ENCODE data around the gene NMNAT3.
"Not testable (repeated sequence)": the region's sequence is repeated elsewhere in the genome, so short reads cannot be mapped to it uniquely, and the experiment has no call there.

Gene NMNAT3

GRCh38 chr3:139636511-139636910 is 41.3 kb downstream of the NMNAT3 start:
- no peak for DNase-seq (ENCODE audit: low read depth, low spot score)

- no peak for DNase-seq (ENCODE audit: low read depth, low spot score)
These were observed 43.6 kb downstream of the NMNAT3 start for GRCh38 chr3:139634111-139634635.

GRCh38 chr3:139633511-139633910 is 44.3 kb downstream of the NMNAT3 start:
- no peak for DNase-seq (ENCODE audit: low read depth, low spot score)

GRCh38 chr3:139630542-139630941 is 47.2 kb downstream of the NMNAT3 start:
- DNase-seq (ENCODE audit: low read depth, low spot score): no peak

GRCh38 chr3:139629033-139629432 is 48.7 kb downstream of the NMNAT3 start:
- no peak for DNase-seq (ENCODE audit: low read depth, low spot score)

GRCh38 chr3:139627759-139628158 is 50.0 kb downstream of the NMNAT3 start:
- DNase-seq (ENCODE audit: low read depth, low spot score): no peak

GRCh38 chr3:139620438-139620837 is 57.3 kb downstream of the NMNAT3 start:
- DNase-seq (ENCODE audit: low read depth, low spot score): no peak

- DNase-seq (ENCODE audit: low read depth, low spot score): no peak
These were observed 58.3 kb downstream of the NMNAT3 start for GRCh38 chr3:139619484-139619883.

- no peak for DNase-seq (ENCODE audit: low read depth, low spot score)
These were observed 60.0 kb downstream of the NMNAT3 start for GRCh38 chr3:139617672-139618268.

- no peak for DNase-seq (ENCODE audit: low read depth, low spot score)
These were observed 66.2 kb downstream of the NMNAT3 start for GRCh38 chr3:139611528-139611927.

- no peak for DNase-seq (ENCODE audit: low read depth, low spot score)
These were observed 66.9 kb downstream of the NMNAT3 start for GRCh38 chr3:139610886-139611285.

GRCh38 chr3:139608924-139609323 is 68.8 kb downstream of the NMNAT3 start:
- DNase-seq (ENCODE audit: low read depth, low spot score): no peak

GRCh38 chr3:139608108-139608380 is 69.7 kb downstream of the NMNAT3 start:
- DNase-seq (ENCODE audit: low read depth, low spot score): no peak

GRCh38 chr3:139607257-139608107 is 70.3 kb downstream of the NMNAT3 start:
- DNase-seq (ENCODE audit: low read depth, low spot score): no peak

GRCh38 chr3:139602003-139602402 is 75.8 kb downstream of the NMNAT3 start:
- no peak for DNase-seq (ENCODE audit: low read depth, low spot score)

GRCh38 chr3:139601191-139601961 is 76.4 kb downstream of the NMNAT3 start:
- DNase-seq (ENCODE audit: low read depth, low spot score): no peak

- DNase-seq (ENCODE audit: low read depth, low spot score): no peak
These were observed 79.8 kb downstream of the NMNAT3 start for GRCh38 chr3:139597947-139598346.

GRCh38 chr3:139591186-139591585 is 86.6 kb downstream of the NMNAT3 start:
- DNase-seq (ENCODE audit: low read depth, low spot score): not testable (repeated sequence)

GRCh38 chr3:139588450-139588849 is 89.3 kb downstream of the NMNAT3 start:
- no peak for DNase-seq (ENCODE audit: low read depth, low spot score)

GRCh38 chr3:139587797-139588196 is 90.0 kb downstream of the NMNAT3 start:
- DNase-seq (ENCODE audit: low read depth, low spot score): no peak

- no peak for DNase-seq (ENCODE audit: low read depth, low spot score)
These were observed 91.3 kb downstream of the NMNAT3 start for GRCh38 chr3:139586420-139587017.

- DNase-seq (ENCODE audit: low read depth, low spot score): no peak
These were observed 92.0 kb downstream of the NMNAT3 start for GRCh38 chr3:139585820-139586219.

Data from activated CD4-positive, CD25-positive, alpha-beta regulatory T cell treated with anti-CD3 and anti-CD28 coated beads, Interleukin-2, amount 50 U/mL, for 16 hours (primary cell).